SU-DHL-6 (cell line): ENCODE data around the gene CDH13.

Experiments
- H2AFZ ChIP-seq: fragments of 200-600 bp; sonication (generic); 2 replicates; pipeline ENCODE4 v1.6.1; 2014; ENCODE audit warnings: low read depth, mild to moderate bottlenecking, moderate library complexity, mixed read lengths, antibody characterized with exemption, low read length; ENCODE audit not compliant: severe bottlenecking
- H3F3A ChIP-seq: fragments of 200-600 bp; shearing (Covaris generic); 2 replicates; pipeline ENCODE4 v1.6.0; 2016; ENCODE audit warnings: antibody characterized with exemption, mild to moderate bottlenecking; ENCODE audit not compliant: insufficient read depth
- H3K27ac ChIP-seq: fragments of 200-600 bp; sonication (generic); 2 replicates; pipeline ENCODE4 v1.5.1; 2016; ENCODE audit warnings: low read depth, mild to moderate bottlenecking, low read length, moderate library complexity, mixed read lengths
- H3K27me3 ChIP-seq: fragments of 200-600 bp; sonication (generic), shearing (Covaris generic); 2 replicates; pipeline ENCODE4 v1.6.0; 2014; ENCODE audit warnings: mild to moderate bottlenecking, low read length
- H3K36me3 ChIP-seq: fragments of 200-600 bp; sonication (generic); 2 replicates; pipeline ENCODE4 v1.6.1; 2014; ENCODE audit warnings: mild to moderate bottlenecking, low read length, mixed read lengths
- H3K4me2 ChIP-seq: fragments of 300-600, 200-600 bp; shearing (Covaris generic), sonication (generic); 2 replicates; pipeline ENCODE4 v1.6.0; 2014; ENCODE audit warnings: low read length, low read depth, mild to moderate bottlenecking; ENCODE audit not compliant: poor library complexity, severe bottlenecking
- H3K4me3 ChIP-seq: fragments of 200-600 bp; sonication (generic); 2 replicates; pipeline ENCODE4 v1.5.1; 2014; ENCODE audit warnings: antibody characterized with exemption, low read length, mild to moderate bottlenecking, mixed read lengths; ENCODE audit not compliant: insufficient read depth, poor library complexity, severe bottlenecking
- H3K79me2 ChIP-seq: fragments of 200-600 bp; sonication (generic); 2 replicates; pipeline ENCODE4 v1.6.1; 2014; ENCODE audit warnings: mild to moderate bottlenecking, low read length, moderate library complexity; ENCODE audit not compliant: insufficient read depth
- H3K9ac ChIP-seq: fragments of 200-600 bp; sonication (generic); 2 replicates; pipeline ENCODE4 v1.7.0; 2014; ENCODE audit warnings: mild to moderate bottlenecking, low read length
- H3K9me2 ChIP-seq: fragments of 200-600 bp; sonication (generic); replicated peaks from 2 replicates; pipeline ENCODE4 v1.6.1; 2014; ENCODE audit warnings: low read length; ENCODE audit not compliant: insufficient read depth
- H3K9me3 ChIP-seq: fragments of 200-600 bp; sonication (generic); 2 replicates; pipeline ENCODE4 v1.6.1; 2014; ENCODE audit warnings: low read length, mixed read lengths; ENCODE audit not compliant: insufficient read depth
- H4K20me1 ChIP-seq: fragments of 200-600 bp; sonication (generic); 2 replicates; pipeline ENCODE4 v1.6.1; 2014; ENCODE audit warnings: low read depth, mild to moderate bottlenecking, antibody characterized with exemption, low read length, moderate library complexity, mixed read lengths
- EZH2phosphoT487 ChIP-seq: fragments of 200-600 bp; sonication (generic), shearing (Covaris generic); conservative IDR thresholded peaks from 2 replicates; pipeline ENCODE4 v1.6.1; 2018; ENCODE audit warnings: mild to moderate bottlenecking, antibody characterized with exemption, low read length, moderate library complexity, mixed read lengths
- TF ChIP-seq, protein P1 (sequence below): fragments of 200-600 bp; sonication (generic); IDR thresholded peaks from one replicate; pipeline ENCODE4 v1.5.1; 2017; ENCODE audit warnings: antibody characterized with exemption, mild to moderate bottlenecking, low read length, moderate library complexity; ENCODE audit not compliant: insufficient read depth, poor library complexity, severe bottlenecking

Gene CDH13

DNA sequence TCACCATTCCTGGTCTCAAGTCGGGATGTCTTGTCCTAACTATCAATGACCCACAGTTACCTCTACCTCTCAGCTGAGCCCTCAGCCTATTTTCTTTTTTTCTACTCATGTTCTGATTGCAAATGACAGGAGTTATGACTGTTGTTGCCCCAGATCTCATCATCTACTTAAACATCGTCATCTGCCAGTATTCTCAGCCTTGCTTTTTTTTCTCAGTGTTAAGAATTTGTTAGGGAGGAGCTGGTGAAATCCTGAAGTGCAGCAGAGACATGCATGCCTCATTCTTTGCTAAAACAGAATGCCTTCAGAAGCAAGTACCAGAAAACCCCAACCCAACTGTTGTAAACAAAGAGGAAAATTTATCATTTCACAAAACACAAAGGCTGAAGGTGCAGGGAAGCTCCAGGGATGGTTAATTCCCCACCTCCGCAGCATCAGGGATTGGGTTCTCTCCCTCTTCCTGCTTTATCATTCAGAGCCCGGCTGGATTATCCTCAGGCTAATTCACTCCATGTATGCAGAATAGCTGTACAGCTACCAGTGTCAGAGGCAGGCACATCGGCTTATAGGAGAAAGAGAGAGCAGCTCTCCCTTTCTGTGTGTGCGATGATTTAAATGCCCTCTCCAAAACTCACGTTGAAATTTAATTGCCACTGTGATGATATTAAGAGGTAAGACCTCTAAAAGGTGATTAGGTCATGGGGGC is 640.2 kb downstream of the CDH13 start:
- H2AFZ ChIP-seq: no peak overlapping the region
- no peaks in the 10 kb centered on the region for H4K20me1 ChIP-seq
- no peaks in the 10 kb centered on the region for H3K36me3 ChIP-seq
- no peaks in the 10 kb centered on the region for H3K9me3 ChIP-seq
- no peak overlapping the region for H3K4me2 ChIP-seq
- no peaks in the 10 kb centered on the region for H3K79me2 ChIP-seq
- no peaks in the 10 kb centered on the region for H3F3A ChIP-seq
- no peak overlapping the region for H3K9ac ChIP-seq
- no peak overlapping the region for H3K4me3 ChIP-seq
- no peak overlapping the region for H3K27ac ChIP-seq
- H3K27me3 ChIP-seq: no peaks in the 10 kb centered on the region
- no peaks in the 10 kb centered on the region for H3K9me2 ChIP-seq
- TF ChIP-seq EZH2phosphoT487: no peak
- TF ChIP-seq, protein P1, sequence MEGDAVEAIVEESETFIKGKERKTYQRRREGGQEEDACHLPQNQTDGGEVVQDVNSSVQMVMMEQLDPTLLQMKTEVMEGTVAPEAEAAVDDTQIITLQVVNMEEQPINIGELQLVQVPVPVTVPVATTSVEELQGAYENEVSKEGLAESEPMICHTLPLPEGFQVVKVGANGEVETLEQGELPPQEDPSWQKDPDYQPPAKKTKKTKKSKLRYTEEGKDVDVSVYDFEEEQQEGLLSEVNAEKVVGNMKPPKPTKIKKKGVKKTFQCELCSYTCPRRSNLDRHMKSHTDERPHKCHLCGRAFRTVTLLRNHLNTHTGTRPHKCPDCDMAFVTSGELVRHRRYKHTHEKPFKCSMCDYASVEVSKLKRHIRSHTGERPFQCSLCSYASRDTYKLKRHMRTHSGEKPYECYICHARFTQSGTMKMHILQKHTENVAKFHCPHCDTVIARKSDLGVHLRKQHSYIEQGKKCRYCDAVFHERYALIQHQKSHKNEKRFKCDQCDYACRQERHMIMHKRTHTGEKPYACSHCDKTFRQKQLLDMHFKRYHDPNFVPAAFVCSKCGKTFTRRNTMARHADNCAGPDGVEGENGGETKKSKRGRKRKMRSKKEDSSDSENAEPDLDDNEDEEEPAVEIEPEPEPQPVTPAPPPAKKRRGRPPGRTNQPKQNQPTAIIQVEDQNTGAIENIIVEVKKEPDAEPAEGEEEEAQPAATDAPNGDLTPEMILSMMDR: no peak

DNA sequence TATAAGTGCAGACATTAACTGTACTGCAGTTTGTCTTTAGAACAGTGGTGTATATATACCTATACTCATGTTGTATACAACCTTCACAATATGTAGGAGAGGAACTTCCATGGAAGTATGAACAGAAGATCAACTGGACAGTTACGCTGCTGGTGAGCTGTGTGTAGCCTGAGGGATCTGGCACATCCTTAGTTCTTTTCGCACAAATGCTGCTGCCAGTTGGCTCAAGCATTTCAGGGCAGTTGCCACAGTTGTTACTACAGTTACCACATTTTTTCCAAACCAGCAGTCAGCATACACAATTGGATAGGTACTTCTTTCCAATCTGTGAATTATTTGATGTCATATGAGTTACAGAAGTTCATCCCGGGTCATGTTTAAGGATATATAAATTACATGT is 641.4 kb downstream of the CDH13 start:
- no peaks in the 10 kb centered on the region for H3K36me3 ChIP-seq

DNA sequence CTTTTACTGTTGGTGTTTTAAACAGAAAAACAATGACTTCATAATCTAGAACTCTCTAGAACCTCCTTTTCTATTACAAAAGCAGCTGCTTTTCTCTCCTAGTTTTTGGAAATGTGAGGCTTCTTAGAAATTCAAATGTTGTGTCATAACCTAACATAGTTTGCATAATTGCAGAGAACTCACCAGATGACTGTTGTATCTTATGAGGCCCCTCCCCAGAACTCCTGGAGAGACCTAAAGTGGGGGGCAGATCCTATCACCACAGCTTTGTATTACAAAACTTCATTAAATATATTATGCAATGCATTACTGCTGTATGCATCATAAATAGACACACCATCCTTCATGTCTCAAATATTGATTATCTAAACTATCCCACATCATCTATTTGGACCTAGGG is 642.3 kb downstream of the CDH13 start:
- Histone ChIP-seq H3K9ac (no peak overlapping the region), H3K79me2 (no peaks in the 10 kb centered on the region), H3K9me2 (no peaks in the 10 kb centered on the region), H4K20me1 (no peaks in the 10 kb centered on the region), H3F3A (no peaks in the 10 kb centered on the region), H3K36me3 (no peaks in the 10 kb centered on the region), H2AFZ (no peak overlapping the region), H3K27ac (no peak overlapping the region), H3K4me2 (no peak overlapping the region), H3K4me3 (no peak overlapping the region), H3K27me3 (no peaks in the 10 kb centered on the region), H3K9me3 (no peaks in the 10 kb centered on the region)
- no peak for TF ChIP-seq EZH2phosphoT487
- TF ChIP-seq, protein P1: no peak

More for the DNA sequence above, 641.4 kb downstream of the CDH13 start:
- H3K79me2 ChIP-seq: no peaks in the 10 kb centered on the region
- no peaks in the 10 kb centered on the region for H3K27me3 ChIP-seq
- no peaks in the 10 kb centered on the region for H3F3A ChIP-seq
- no peaks in the 10 kb centered on the region for H3K9me2 ChIP-seq
- no peaks in the 10 kb centered on the region for H3K9me3 ChIP-seq
- H2AFZ ChIP-seq: no peak overlapping the region
- H3K4me2 ChIP-seq: no peak overlapping the region
- H4K20me1 ChIP-seq: no peaks in the 10 kb centered on the region
- no peak overlapping the region for H3K27ac ChIP-seq
- H3K4me3 ChIP-seq: no peak overlapping the region
- no peak for TF ChIP-seq EZH2phosphoT487
- TF ChIP-seq, protein P1: no peak
- no peak overlapping the region for H3K9ac ChIP-seq
